ENCODE results near the gene ARHGEF3.

The ARHGEF3 gene

GRCh38 chr3:56773986-56774385, 27.8 kb downstream of the ARHGEF3 start:
- CTCF ChIA-PET = interaction anchor here (2.6 to 3.2 kb wide), 2 partner anchors 10 to 25 kb away, joined by 10 to 24 read pairs; no protein-coding TSS in a partner anchor
- peaks cover 0 to 9% (median 3%) of the 10 kb centered on the region in 4 experiments for H3K4me1 ChIP-seq (ENCODE audit: control extremely low read depth in 1 of 4, control insufficient read depth in 4 of 4, insufficient read depth in 4 of 4, low read length in 3 of 4)

GRCh38 chr3:56772952-56773938, 28.5 kb downstream of the ARHGEF3 start:
- H3K27me3 ChIP-seq (replicated peaks in 2 of 5; ENCODE audit: control insufficient read depth in 4 of 5, insufficient read depth in 5 of 5, low read length in 4 of 5) = no peaks in the 10 kb centered on the region
- no peak overlapping the region for H3K27ac ChIP-seq (ENCODE audit: insufficient read depth in 1 of 2, low read depth in 1 of 2, low read length in 2 of 2, poor library complexity in 1 of 2, severe bottlenecking in 2 of 2)
- H3K36me3 ChIP-seq (ENCODE audit: control insufficient read depth in 4 of 4, insufficient read depth in 4 of 4, low read length in 3 of 4) = peaks cover 0 to 22% (median 10%) of the 10 kb centered on the region in 4 experiments
- POLR2A ChIA-PET = no interaction called here
- 91% methylated on average over 11 of the region's 16 CpGs for WGBS (ENCODE audit: insufficient coverage)
- no peaks in the 10 kb centered on the region for H3K9me3 ChIP-seq (ENCODE audit: control extremely low read depth in 1 of 5, control insufficient read depth in 4 of 5, insufficient read depth in 2 of 5, low read depth in 1 of 5, low read length in 4 of 5)
- no peak overlapping the region for H3K4me3 ChIP-seq (ENCODE audit: control insufficient read depth in 1 of 7, extremely low read depth in 1 of 7, insufficient read depth in 4 of 7, low read depth in 2 of 7, low read length in 6 of 7)
- DNase-seq = no peak
- peaks cover 0 to 9% (median 3%) of the 10 kb centered on the region in 4 experiments for H3K4me1 ChIP-seq (ENCODE audit: control extremely low read depth in 1 of 4, control insufficient read depth in 4 of 4, insufficient read depth in 4 of 4, low read length in 3 of 4)
- CTCF ChIA-PET = interaction anchor here (0.9 to 1.8 kb wide), 2 partner anchors 19 to 28 kb away, joined by 3 to 6 read pairs; partner anchors contain the start of gene ARHGEF3

More at GRCh38 chr3:56773986-56774385, 27.8 kb downstream of the ARHGEF3 start:
- H3K27ac ChIP-seq (ENCODE audit: insufficient read depth in 1 of 2, low read depth in 1 of 2, low read length in 2 of 2, poor library complexity in 1 of 2, severe bottlenecking in 2 of 2) = no peak overlapping the region
- POLR2A ChIA-PET = no interaction called here
- H3K9me3 ChIP-seq (ENCODE audit: control extremely low read depth in 1 of 5, control insufficient read depth in 4 of 5, insufficient read depth in 2 of 5, low read depth in 1 of 5, low read length in 4 of 5) = no peaks in the 10 kb centered on the region
- H3K4me3 ChIP-seq (ENCODE audit: control insufficient read depth in 1 of 7, extremely low read depth in 1 of 7, insufficient read depth in 4 of 7, low read depth in 2 of 7, low read length in 6 of 7) = no peak overlapping the region
- H3K36me3 ChIP-seq (ENCODE audit: control insufficient read depth in 4 of 4, insufficient read depth in 4 of 4, low read length in 3 of 4) = peaks cover 0 to 20% (median 10%) of the 10 kb centered on the region in 4 experiments
- DNase-seq = no peak
- no peaks in the 10 kb centered on the region for H3K27me3 ChIP-seq (replicated peaks in 2 of 5; ENCODE audit: control insufficient read depth in 4 of 5, insufficient read depth in 5 of 5, low read length in 4 of 5)

- Histone ChIP-seq H3K27me3 (replicated peaks in 2 of 5; ENCODE audit: control insufficient read depth in 4 of 5, insufficient read depth in 5 of 5, low read length in 4 of 5) (no peaks in the 10 kb centered on the region), H3K9me3 (ENCODE audit: control extremely low read depth in 1 of 5, control insufficient read depth in 4 of 5, insufficient read depth in 2 of 5, low read depth in 1 of 5, low read length in 4 of 5) (no peaks in the 10 kb centered on the region), H3K27ac (ENCODE audit: insufficient read depth in 1 of 2, low read depth in 1 of 2, low read length in 2 of 2, poor library complexity in 1 of 2, severe bottlenecking in 2 of 2) (no peak overlapping the region), H3K4me3 (ENCODE audit: control insufficient read depth in 1 of 7, extremely low read depth in 1 of 7, insufficient read depth in 4 of 7, low read depth in 2 of 7, low read length in 6 of 7) (no peak overlapping the region), H3K36me3 (ENCODE audit: control insufficient read depth in 4 of 4, insufficient read depth in 4 of 4, low read length in 3 of 4) (peaks cover 0 to 22% (median 10%) of the 10 kb centered on the region in 4 experiments), H3K4me1 (ENCODE audit: control extremely low read depth in 1 of 4, control insufficient read depth in 4 of 4, insufficient read depth in 4 of 4, low read length in 3 of 4) (peaks cover 0 to 9% (median 3%) of the 10 kb centered on the region in 4 experiments)
- ChIA-PET POLR2A (no interaction called here), CTCF (interaction anchor here (1.7 kb wide), 1 partner anchor 13 kb away, joined by 4 read pairs; no protein-coding TSS in a partner anchor)
- DNase-seq = no peak
Observed at GRCh38 chr3:56771376-56771775, 30.4 kb downstream of the ARHGEF3 start.

GRCh38 chr3:56769116-56769707, 32.5 kb downstream of the ARHGEF3 start:
- POLR2A ChIA-PET = no interaction called here

GRCh38 chr3:56764904-56765547, 36.7 kb downstream of the ARHGEF3 start:
- Histone ChIP-seq H3K36me3 (ENCODE audit: control insufficient read depth in 4 of 4, insufficient read depth in 4 of 4, low read length in 3 of 4) (peaks cover 0 to 6% (median 3%) of the 10 kb centered on the region in 4 experiments), H3K27ac (ENCODE audit: insufficient read depth in 1 of 2, low read depth in 1 of 2, low read length in 2 of 2, poor library complexity in 1 of 2, severe bottlenecking in 2 of 2) (no peak overlapping the region)
- POLR2A ChIA-PET = no interaction called here

More at GRCh38 chr3:56769116-56769707, 32.5 kb downstream of the ARHGEF3 start:
- CTCF ChIA-PET = interaction anchor here (0.7 to 1.9 kb wide), 6 partner anchors 9 to 424 kb away, joined by 3 to 8 read pairs (median 3); partner anchors contain the start of gene ARHGEF3
- no peak for DNase-seq
- Histone ChIP-seq H3K27me3 (replicated peaks in 2 of 5; ENCODE audit: control insufficient read depth in 4 of 5, insufficient read depth in 5 of 5, low read length in 4 of 5) (no peaks in the 10 kb centered on the region), H3K4me3 (ENCODE audit: control insufficient read depth in 1 of 7, extremely low read depth in 1 of 7, insufficient read depth in 4 of 7, low read depth in 2 of 7, low read length in 6 of 7) (no peak overlapping the region), H3K27ac (ENCODE audit: insufficient read depth in 1 of 2, low read depth in 1 of 2, low read length in 2 of 2, poor library complexity in 1 of 2, severe bottlenecking in 2 of 2) (no peak overlapping the region), H3K9me3 (ENCODE audit: control extremely low read depth in 1 of 5, control insufficient read depth in 4 of 5, insufficient read depth in 2 of 5, low read depth in 1 of 5, low read length in 4 of 5) (no peaks in the 10 kb centered on the region), H3K36me3 (ENCODE audit: control insufficient read depth in 4 of 4, insufficient read depth in 4 of 4, low read length in 3 of 4) (peaks cover 0 to 25% (median 10%) of the 10 kb centered on the region in 4 experiments), H3K4me1 (ENCODE audit: control extremely low read depth in 1 of 4, control insufficient read depth in 4 of 4, insufficient read depth in 4 of 4, low read length in 3 of 4) (no peaks in the 10 kb centered on the region)
- WGBS (ENCODE audit: insufficient coverage) = 88% methylated on average over 6 of the region's 7 CpGs

GRCh38 chr3:56764184-56764583, 37.6 kb downstream of the ARHGEF3 start:
- no peaks in the 10 kb centered on the region for H3K27me3 ChIP-seq (replicated peaks in 2 of 5; ENCODE audit: control insufficient read depth in 4 of 5, insufficient read depth in 5 of 5, low read length in 4 of 5)
- H3K9me3 ChIP-seq (ENCODE audit: control extremely low read depth in 1 of 5, control insufficient read depth in 4 of 5, insufficient read depth in 2 of 5, low read depth in 1 of 5, low read length in 4 of 5) = no peaks in the 10 kb centered on the region
- ChIA-PET CTCF (interaction anchor here (1.0 to 2.2 kb wide), 4 partner anchors 11 to 20 kb away, joined by 3 to 6 read pairs (median 4); no protein-coding TSS in a partner anchor), POLR2A (interaction anchor here (0.6 to 0.7 kb wide), 2 partner anchors 15 to 39 kb away, joined by 3 to 6 read pairs; no protein-coding TSS in a partner anchor)
- no peak overlapping the region for H3K4me3 ChIP-seq (ENCODE audit: control insufficient read depth in 1 of 7, extremely low read depth in 1 of 7, insufficient read depth in 4 of 7, low read depth in 2 of 7, low read length in 6 of 7)
- peaks cover 0 to 5% (median 2%) of the 10 kb centered on the region in 4 experiments for H3K36me3 ChIP-seq (ENCODE audit: control insufficient read depth in 4 of 4, insufficient read depth in 4 of 4, low read length in 3 of 4)
- H3K4me1 ChIP-seq (ENCODE audit: control extremely low read depth in 1 of 4, control insufficient read depth in 4 of 4, insufficient read depth in 4 of 4, low read length in 3 of 4) = peaks cover 0 to 11% (median 5%) of the 10 kb centered on the region in 4 experiments
- no peak for DNase-seq
- WGBS (ENCODE audit: insufficient coverage) = 85% methylated on average over 2 of the region's 2 CpGs
- H3K27ac ChIP-seq (ENCODE audit: insufficient read depth in 1 of 2, low read depth in 1 of 2, low read length in 2 of 2, poor library complexity in 1 of 2, severe bottlenecking in 2 of 2) = no peak overlapping the region

More at GRCh38 chr3:56764904-56765547, 36.7 kb downstream of the ARHGEF3 start:
- H3K4me3 ChIP-seq (ENCODE audit: control insufficient read depth in 1 of 7, extremely low read depth in 1 of 7, insufficient read depth in 4 of 7, low read depth in 2 of 7, low read length in 6 of 7) = no peak overlapping the region
- H3K4me1 ChIP-seq (ENCODE audit: control extremely low read depth in 1 of 4, control insufficient read depth in 4 of 4, insufficient read depth in 4 of 4, low read length in 3 of 4) = peaks cover 0 to 7% (median 3%) of the 10 kb centered on the region in 4 experiments
- CTCF ChIA-PET = interaction anchor here (1.1 to 2.2 kb wide), 3 partner anchors 11 to 19 kb away, joined by 3 to 6 read pairs (median 6); no protein-coding TSS in a partner anchor
- WGBS (ENCODE audit: insufficient coverage) = 100% methylated on average over 2 of the region's 6 CpGs
- DNase-seq = no peak
- no peaks in the 10 kb centered on the region for H3K27me3 ChIP-seq (replicated peaks in 2 of 5; ENCODE audit: control insufficient read depth in 4 of 5, insufficient read depth in 5 of 5, low read length in 4 of 5)
- H3K9me3 ChIP-seq (ENCODE audit: control extremely low read depth in 1 of 5, control insufficient read depth in 4 of 5, insufficient read depth in 2 of 5, low read depth in 1 of 5, low read length in 4 of 5) = no peaks in the 10 kb centered on the region
